NOMO-1 (cell line): ENCODE measurements around the gene RPS5.

Source experiments
- DNase-seq, 2 experiments: peaks; one replicate each; lab custom pipeline; 2025; ENCODE audit not compliant: unreplicated experiment in 2 of 2; lab: John Stamatoyannopoulos, UW

The RPS5 gene

DNA sequence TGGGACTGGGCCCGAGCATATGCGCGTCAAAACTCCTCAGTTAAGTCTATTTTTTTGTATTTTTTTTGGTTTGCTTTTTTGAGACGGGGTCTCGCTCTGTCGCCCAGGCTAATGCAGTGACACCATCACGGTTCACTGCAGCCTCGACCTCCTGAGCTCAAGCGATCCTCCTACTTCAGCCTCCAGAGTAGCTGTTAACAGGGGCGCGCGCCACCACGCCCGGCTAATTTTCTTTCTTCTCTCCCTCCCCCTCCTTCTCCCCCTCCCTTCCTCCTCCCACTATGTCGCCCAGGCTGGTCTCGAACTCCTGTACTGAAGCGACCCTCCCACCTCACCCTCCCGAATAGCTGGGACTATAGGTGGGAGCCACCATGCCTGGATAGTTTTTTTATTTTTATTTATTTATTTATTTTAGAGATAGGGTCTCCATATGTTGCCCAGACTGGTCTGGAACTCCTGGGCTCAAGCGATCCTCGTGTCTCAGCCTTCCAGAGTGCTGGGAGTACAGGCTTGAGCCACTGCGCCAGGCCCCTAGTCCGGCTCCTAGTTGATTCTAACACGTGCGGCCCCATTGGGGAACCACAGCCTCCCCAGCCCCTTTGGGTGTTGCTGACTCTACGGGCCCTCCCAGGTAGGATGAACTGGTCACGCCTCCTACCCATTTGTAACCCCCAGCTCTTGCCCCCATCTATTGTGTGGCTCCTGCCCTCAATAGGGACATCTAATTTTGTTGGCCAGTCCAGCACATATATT, 5.4 kb upstream of the RPS5 start:
- DNase-seq: no peak

- no peak for DNase-seq
These were observed 4.0 kb upstream of the RPS5 start for GRCh38 chr19:58382997-58383603.

DNA sequence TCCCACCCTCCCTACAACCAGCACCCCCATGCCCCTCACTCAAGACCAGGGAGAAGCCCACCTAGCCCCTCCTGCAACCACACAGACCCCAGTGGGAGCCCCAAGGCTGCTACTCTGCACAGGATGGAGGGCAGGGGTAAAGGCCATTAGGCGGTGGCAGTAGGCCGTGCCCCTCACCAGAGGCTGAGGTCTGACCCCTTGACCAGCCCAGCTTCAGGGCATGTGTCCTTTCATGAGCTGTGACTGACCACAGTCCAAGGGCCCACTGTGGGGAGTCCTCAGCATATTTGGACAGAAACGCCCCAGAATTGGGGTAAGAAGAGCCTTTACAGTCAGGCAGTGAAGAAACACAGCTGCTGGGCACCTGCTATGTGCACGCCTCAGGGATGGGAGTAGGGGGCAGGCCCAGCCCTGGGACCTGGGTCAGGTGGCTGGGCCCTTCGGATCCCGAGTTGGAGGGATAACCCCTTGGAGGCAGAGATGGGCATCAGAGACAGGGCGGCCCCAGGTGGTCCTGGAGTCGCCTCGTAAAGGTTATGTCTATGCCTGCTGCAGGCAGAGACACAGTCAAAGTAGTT, 1.7 kb upstream of the RPS5 start:
- DNase-seq: no peak

- no peak for DNase-seq
These were observed 1.0 kb upstream of the RPS5 start for GRCh38 chr19:58385891-58386575.

DNA sequence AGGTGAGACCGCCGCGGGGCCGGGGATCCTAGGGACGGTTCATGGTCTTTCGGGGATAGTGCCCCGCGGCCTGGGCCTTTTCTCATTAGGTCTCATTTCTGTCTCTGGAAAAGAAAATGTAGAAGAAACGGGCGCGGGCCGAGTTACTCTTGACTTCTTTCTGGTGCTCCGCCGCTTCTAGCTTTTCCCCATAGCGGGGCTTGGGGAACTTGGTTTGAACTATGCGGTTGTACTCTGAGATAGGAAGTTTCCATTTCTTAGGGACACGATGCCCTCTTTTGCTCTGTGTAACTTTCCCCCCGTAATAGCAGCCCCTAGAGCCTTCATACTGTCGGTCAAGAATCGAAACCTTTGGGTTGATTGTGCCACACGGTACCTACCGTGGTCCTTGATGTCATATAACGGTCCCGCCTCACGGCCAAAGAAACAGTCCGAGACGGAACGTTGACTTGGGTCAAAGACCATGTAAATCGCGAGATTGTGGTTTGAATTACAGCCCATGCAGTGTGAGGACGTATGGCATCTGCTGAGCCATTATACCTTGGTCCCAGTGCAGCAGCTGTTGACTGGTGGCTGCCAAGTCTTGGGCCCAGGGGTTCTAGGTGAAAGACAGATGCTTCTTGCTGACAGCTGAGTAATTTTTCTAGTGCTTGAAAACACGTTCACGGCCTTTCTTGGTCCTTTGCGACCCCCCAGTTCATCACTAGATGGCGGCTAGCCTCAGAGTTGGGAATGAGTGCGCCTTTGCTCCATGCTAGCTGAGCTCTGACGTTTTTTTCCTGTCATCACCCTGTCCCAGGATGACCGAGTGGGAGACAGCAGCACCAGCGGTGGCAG, 487 bp downstream of the RPS5 start:
- DNase-seq: no peak

GRCh38 chr19:58388175-58388526, 1.1 kb downstream of the RPS5 start:
- DNase-seq: no peak

GRCh38 chr19:58392945-58393724, 6.1 kb downstream of the RPS5 start:
- DNase-seq: no peak

GRCh38 chr19:58393725-58394033, 6.6 kb downstream of the RPS5 start:
- no peak for DNase-seq

DNA sequence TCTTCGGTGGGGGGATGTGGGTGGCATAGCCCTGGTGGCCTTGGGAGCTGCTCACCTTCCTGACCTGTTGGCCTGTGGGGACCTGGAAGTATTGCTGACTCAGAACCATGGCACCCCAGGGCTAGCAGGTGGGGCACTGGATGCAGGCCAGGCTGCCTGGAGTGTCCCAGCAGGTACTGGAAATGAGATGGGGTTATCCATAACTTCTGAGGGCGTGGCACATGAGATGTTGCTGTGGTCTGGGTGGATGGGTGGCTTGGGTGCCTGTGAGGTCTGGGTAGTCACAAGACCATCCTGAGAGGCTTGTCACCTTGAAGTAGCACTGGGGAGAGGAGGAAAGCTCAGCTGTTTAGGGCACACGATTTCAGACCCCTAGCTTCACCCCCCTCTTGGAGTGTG, 7.8 kb downstream of the RPS5 start:
- no peak for DNase-seq

- no peak for DNase-seq
These were observed 8.3 kb downstream of the RPS5 start, which contains the start of gene RNF225 for GRCh38 chr19:58395220-58395978. Gene RNF225, plus strand, starts transcription at chr19:58395656. Its CDS starts 434 bp downstream, at chr19:58396090.

DNA sequence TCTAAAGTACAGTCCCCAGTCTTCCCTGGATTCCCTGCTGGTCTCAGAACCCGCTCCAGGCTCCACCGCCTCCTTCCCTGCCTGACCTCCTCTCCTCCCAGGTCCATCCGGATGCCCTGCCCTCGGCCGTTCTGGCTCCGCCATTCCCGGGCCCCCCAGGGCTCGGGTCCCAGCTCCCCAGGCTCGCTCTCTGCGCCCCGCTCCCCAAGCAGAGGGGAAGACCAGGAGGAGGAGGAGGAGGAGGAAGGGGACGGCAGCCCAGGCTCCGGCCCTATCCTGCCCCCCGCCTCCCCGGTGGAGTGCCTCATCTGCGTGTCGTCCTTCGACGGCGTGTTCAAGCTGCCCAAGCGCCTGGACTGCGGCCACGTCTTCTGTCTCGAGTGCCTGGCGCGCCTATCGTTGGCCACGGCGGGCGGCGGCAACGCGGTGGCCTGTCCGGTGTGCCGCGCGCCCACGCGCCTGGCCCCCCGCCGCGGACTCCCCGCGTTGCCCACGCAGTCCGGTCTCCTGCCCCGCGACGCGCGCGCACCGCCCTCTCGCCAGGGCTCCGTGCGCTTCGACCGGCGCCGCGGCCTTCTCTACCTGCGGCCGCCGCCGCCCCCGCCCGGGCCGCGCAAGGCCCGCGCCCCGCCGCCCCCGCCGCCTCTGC, 9.0 kb downstream of the RPS5 start:
- no peak for DNase-seq

GRCh38 chr19:58396691-58397532, 9.8 kb downstream of the RPS5 start:
- DNase-seq: no peak

DNA sequence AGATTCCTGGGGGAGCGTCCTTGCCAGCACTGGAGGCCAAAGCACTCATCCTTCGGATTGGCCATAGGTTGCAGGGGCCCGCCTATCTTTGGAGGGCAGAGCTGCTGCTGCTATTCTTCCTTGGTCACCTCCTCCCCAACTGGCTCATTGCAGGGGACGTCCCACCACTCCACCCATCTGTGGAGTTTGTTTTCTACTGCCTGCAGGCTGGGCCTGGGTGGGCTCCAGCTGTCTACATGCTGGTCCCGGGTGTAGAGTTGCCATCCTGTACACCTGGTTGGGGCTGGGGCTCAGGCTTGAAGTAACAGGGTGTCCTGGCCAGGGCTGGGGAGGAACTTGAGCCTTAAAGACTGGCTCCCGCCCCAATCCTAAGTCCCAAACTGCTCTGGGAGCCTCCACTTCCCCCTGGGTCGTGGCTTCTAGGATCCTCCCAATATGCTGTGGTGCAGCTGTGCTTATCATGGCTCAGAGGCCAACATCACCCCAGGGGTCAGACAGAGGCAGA, 10.5 kb downstream of the RPS5 start:
- no peak for DNase-seq

GRCh38 chr19:58398087-58398486, 11.0 kb downstream of the RPS5 start:
- DNase-seq: no peak

- DNase-seq: no peak
These were observed 11.5 kb downstream of the RPS5 start for GRCh38 chr19:58398545-58398944.

GRCh38 chr19:58399903-58400302, 12.8 kb downstream of the RPS5 start:
- no peak for DNase-seq

DNA sequence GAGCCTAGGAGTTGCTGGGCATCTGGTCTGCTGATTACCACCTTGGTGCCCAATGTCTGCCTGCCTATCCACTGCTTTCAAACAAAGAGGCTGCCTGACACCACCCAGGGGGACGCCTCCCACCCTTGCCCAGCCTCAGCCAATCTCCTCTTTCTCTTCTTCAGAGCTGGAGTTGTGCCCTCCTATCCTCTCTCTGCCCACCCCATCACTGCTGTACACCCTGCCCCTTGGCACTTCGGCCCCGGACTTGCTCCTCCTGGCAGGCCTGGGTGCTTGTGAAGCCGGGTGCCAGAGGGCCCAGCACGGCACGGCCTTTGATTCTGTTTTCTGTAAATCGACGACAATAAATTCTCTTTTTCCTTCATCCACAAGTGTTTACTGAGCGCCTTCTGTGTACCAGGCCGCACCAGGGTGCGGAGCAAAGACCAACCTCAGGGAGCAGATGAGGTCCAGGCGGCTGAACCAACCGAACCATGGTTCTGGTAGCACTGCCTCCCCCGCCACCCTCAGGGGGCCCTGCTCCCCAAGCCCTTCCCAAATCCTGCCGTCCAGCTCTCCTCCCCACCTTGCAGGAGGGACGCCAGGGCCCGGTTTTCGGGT, 13.3 kb downstream of the RPS5 start:
- DNase-seq: no peak
